Transverse colon (tissue), 4 donors: ENCODE data around the gene C1QTNF1. TPM values are rescaled to one million over a fixed set of nuclear protein-coding genes. Genes with fewer than 3 reads are reported as not detected.

Source experiments
- DNase-seq: peaks from one replicate; pipeline ENCODE4 v3.0.0-alpha.2; 2019
- H3K27ac ChIP-seq, 4 donors: fragments of 200-600 bp; sonication (generic); 2 replicates each; pipeline ENCODE4 v1.5.1; 2016 to 2018; ENCODE audit warnings: inconsistent platforms in 4 of 4
- H3K27me3 ChIP-seq: fragments of 200-600 bp; sonication (generic); 2 replicates; pipeline ENCODE4 v1.5.1; 2017; ENCODE audit warnings: inconsistent platforms
- H3K36me3 ChIP-seq, 4 donors: fragments of 200-600 bp; sonication (generic); 2 replicates each; pipeline ENCODE4 v1.5.1; 2017 to 2019; ENCODE audit warnings: inconsistent platforms in 4 of 4
- H3K4me1 ChIP-seq, 4 donors: fragments of 200-600 bp; sonication (generic); 2 replicates each; pipeline ENCODE4 v1.5.1; 2017 to 2020; ENCODE audit warnings: inconsistent platforms in 4 of 4
- H3K4me3 ChIP-seq, 4 donors: fragments of 200-600 bp; sonication (generic); 1 replicate in 1 of 4; 2 replicates in 3 of 4; pipeline versions ENCODE4 v1.5.1 to v1.6.1; 2017 to 2019; ENCODE audit warnings: inconsistent platforms in 4 of 4
- H3K9me3 ChIP-seq, 2 donors: fragments of 200-600 bp; sonication (generic); 2 replicates each; pipeline ENCODE4 v1.5.1; 2017 to 2019; ENCODE audit warnings: inconsistent platforms in 2 of 2
- EP300 ChIP-seq: sonication (generic); formaldehyde crosslinking; IDR thresholded peaks from one replicate; pipeline ENCODE4 v1.6.1; 2017; ENCODE audit warnings: antibody characterized with exemption, low read depth
- POLR2A ChIP-seq: fragments of 450-650 bp; IDR thresholded peaks from one replicate; pipeline ENCODE4 v1.6.1; 2016; ENCODE audit warnings: antibody characterized with exemption, mild to moderate bottlenecking, moderate library complexity
- POLR2AphosphoS5 ChIP-seq, 3 donors: sonication (generic); formaldehyde crosslinking; IDR thresholded peaks; one replicate each; pipeline ENCODE4 v1.6.1; 2016; ENCODE audit warnings: antibody characterized with exemption in 3 of 3
- WGBS, 2 donors: methylation state at CpG; one replicate each; pipeline ENCODE4 v1.1.5; 2018; ENCODE audit warnings: low coverage in 1 of 2; 5-methylcytosine and 5-hydroxymethylcytosine counted together
- in situ Hi-C, 4 donors: fragments of 200-750 bp; cut with MboI; loops; one replicate each; pipeline versions ENCODE4 v1.15.0 to v1.15.1; 2017; ENCODE audit warnings: low sequenced_read_pairs in 3 of 4, low pct_ligation_motif_present in 1 of 4, low pct_unique_long_range_greater_than_20kb in 1 of 4
- intact Hi-C: fragments of 100-400 bp; cut with DNase I; formaldehyde crosslinking; loops from one replicate; pipeline ENCODE4 v1.15.1; 2023; ENCODE audit warnings: low total_unique reads
- total RNA-seq, 4 donors: library from RNA; depleted of rRNA; stranded (reverse); fragments of >200 nt; gene quantifications; one replicate each; pipeline ENCODE4 v1.1.0, GENCODE V29; 2016
- TF ChIP-seq, protein P1 (sequence below), 5 experiments: fragments of 200-600 bp in 3 of 5; fragments of 450-650 bp in 2 of 5; sonication (generic) in 3 of 5; IDR thresholded peaks; 1 replicate in 2 of 5; 2 replicates in 3 of 5; pipeline ENCODE4 v1.5.1; 2016 to 2017; ENCODE audit warnings: antibody characterized with exemption in 5 of 5, inconsistent platforms in 3 of 5, mild to moderate bottlenecking in 2 of 5, moderate library complexity in 1 of 5

Gene C1QTNF1
- total RNA-seq, 4 donors from 2014 or later: 5.4 to 35.5 (median 12.0) TPM

DNA sequence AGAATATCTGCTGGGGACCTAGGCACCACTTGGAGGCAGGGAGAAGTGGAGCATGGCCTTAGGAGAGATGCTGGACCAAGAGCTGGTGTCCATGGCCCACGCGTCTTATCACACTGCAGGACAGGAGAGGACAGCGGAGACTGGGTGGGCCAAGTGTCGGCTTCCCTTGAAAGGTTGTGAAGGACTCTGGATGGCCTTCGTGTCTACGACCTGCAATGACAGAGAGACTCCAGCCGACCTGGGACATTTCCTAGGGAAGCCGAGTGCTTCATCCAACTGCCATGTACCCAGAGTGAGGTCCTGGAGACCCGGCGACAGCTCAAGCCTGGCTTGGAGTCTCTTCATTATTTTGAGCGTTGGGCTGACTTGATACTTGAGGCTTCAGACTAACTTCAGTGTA lies 20.5 kb downstream of the C1QTNF1 start:
- Histone ChIP-seq H3K36me3 (no peaks in the 10 kb centered on the region), H3K9me3 (no peaks in the 10 kb centered on the region), H3K4me3 (no peak overlapping the region), H3K27ac (no peak overlapping the region), H3K4me1 (peaks cover 0 to 3% (median 0%) of the 10 kb centered on the region in 4 donors), H3K27me3 (no peaks in the 10 kb centered on the region)
- in situ Hi-C loops: no loop called here
- TF ChIP-seq EP300: no peak
- TF ChIP-seq, protein P1, sequence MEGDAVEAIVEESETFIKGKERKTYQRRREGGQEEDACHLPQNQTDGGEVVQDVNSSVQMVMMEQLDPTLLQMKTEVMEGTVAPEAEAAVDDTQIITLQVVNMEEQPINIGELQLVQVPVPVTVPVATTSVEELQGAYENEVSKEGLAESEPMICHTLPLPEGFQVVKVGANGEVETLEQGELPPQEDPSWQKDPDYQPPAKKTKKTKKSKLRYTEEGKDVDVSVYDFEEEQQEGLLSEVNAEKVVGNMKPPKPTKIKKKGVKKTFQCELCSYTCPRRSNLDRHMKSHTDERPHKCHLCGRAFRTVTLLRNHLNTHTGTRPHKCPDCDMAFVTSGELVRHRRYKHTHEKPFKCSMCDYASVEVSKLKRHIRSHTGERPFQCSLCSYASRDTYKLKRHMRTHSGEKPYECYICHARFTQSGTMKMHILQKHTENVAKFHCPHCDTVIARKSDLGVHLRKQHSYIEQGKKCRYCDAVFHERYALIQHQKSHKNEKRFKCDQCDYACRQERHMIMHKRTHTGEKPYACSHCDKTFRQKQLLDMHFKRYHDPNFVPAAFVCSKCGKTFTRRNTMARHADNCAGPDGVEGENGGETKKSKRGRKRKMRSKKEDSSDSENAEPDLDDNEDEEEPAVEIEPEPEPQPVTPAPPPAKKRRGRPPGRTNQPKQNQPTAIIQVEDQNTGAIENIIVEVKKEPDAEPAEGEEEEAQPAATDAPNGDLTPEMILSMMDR (IDR thresholded peaks at IDR 0.05): no peak
- no peak for TF ChIP-seq POLR2A
- TF ChIP-seq POLR2AphosphoS5 (IDR thresholded peaks at IDR 0.05): no peak
- intact Hi-C loops: loop anchor here (2.0 kb wide), 1 partner anchor 20 kb away; the partner anchor contains the start of gene C1QTNF1
- no peak for DNase-seq
- WGBS, 2 donors: 86% methylated on average over 11 of the region's 11 CpGs; no CpG with 5 or more reads in 1 of the 2 donors

DNA sequence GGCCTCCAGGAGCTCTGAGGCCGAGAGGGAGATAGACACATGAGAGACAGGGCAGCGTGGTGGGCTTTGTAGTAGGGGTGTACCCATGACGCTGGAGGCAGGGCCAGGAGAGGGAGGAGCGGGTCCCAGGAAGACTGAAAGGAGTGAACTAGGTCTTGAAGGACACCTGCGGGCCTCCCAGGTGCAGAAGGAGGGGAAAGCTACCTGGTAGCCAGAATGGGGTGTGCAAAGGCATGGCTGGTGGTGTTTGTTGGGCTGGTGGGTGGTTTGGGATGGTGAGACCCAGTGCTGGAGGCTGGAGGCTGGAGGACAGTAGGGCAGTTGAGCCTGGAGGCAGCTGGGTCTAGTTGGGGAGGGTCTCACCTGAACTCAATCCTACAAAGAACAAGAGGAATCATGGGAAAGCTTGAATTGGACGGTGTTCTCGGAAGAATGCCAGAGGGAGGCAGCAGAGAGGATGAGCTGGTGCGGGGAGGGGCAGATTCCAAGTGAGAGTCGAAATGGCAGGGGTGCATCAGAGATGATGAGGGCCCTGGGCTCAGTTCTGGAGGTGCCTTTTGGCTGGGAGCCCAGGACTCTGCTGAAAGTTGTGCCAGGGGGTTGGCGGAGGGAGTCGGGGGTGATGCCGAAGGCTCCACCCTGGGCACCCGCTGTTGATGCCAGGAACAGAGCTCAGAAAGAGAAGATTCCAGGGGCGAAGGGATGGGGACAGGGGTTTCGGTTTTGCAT lies 21.2 kb downstream of the C1QTNF1 start:
- Histone ChIP-seq H3K9me3 (no peaks in the 10 kb centered on the region), H3K27me3 (no peaks in the 10 kb centered on the region), H3K27ac (no peak overlapping the region), H3K36me3 (no peaks in the 10 kb centered on the region), H3K4me3 (no peak overlapping the region), H3K4me1 (peaks cover 0 to 3% (median 0%) of the 10 kb centered on the region in 4 donors)
- 70 to 80% methylated on average over 6 to 15 of the region's 15 CpGs for WGBS, 2 donors
- intact Hi-C loops: loop anchor here (2.0 kb wide), 1 partner anchor 20 kb away; the partner anchor contains the start of gene C1QTNF1
- in situ Hi-C loops: no loop called here
- TF ChIP-seq, protein P1 (IDR thresholded peaks at IDR 0.05): no peak
- TF ChIP-seq POLR2A (no peak), EP300 (no peak), POLR2AphosphoS5 (IDR thresholded peaks at IDR 0.05) (no peak)
- no peak for DNase-seq

DNA sequence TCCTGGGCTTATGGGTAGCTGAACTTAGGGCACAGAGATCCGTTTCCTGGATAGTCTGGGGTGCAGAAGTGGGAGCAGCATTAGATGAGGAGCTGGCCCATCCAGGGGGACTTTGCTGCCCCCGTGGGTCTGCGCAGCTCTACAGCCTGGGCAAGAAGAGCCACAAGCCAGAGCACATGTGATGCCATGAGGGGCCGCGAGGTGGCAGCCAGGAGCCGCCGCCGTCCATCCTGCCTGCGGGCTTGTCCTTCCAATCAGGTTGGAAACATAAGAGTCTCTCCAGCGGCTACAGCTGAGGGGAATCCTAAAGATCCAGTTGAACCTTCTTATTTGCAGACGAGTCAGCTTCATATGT lies 21.9 kb downstream of the C1QTNF1 start:
- Histone ChIP-seq H3K4me1 (peaks cover 0 to 3% (median 0%) of the 10 kb centered on the region in 4 donors), H3K4me3 (no peak overlapping the region), H3K36me3 (no peaks in the 10 kb centered on the region), H3K9me3 (no peaks in the 10 kb centered on the region), H3K27ac (no peak overlapping the region), H3K27me3 (no peaks in the 10 kb centered on the region)
- intact Hi-C loops (loop anchor here (2.0 kb wide), 1 partner anchor 21 kb away; the partner anchor contains the start of gene C1QTNF1), in situ Hi-C loops (no loop called here)
- TF ChIP-seq, protein P1 (IDR thresholded peaks at IDR 0.05): peak; percentile 85 to 95 (median 90)
- TF ChIP-seq POLR2AphosphoS5 (IDR thresholded peaks at IDR 0.05): no peak
- DNase-seq: peak; percentile 74
- 0 to 8% methylated on average over 2 to 9 of the region's 11 CpGs for WGBS, 2 donors

DNA sequence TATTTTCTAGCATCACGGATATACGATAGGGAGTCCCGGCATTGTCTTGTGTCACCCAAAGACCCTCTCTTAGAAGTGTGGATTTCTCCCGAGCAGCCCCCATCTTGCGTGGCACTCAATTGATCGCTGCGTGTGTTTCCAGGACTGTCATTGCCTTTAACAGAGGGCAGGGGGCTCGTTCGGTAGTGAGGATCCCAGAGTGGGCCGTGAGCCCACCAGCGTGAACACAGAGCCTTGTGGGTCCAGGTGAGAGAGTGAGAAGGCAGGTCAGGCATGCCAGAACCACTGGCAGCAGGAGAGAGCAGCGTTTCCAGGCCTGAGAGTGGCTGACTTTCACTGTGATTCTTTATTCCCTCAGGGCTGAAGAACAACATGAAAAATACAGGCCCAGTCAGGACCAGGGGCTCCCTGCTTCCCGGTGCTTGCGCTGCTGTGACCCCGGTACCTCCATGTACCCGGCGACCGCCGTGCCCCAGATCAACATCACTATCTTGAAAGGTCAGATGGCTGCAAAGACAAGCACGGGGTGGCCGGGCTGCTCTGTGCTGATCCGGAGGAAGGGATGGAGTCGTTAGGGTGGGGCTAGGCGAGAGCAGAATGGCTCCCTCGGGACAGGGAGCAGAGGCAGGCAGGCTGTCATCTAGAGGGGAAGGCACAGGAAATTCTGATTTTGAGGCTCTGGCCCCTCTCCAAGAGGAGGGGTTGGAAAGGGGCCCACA lies 22.4 kb downstream of the C1QTNF1 start:
- peak overlapping the region in 1 of 4 donors; percentile 37 for H3K27ac ChIP-seq
- H3K36me3 ChIP-seq: no peaks in the 10 kb centered on the region
- intact Hi-C loops: no loop called here
- in situ Hi-C loops: no loop called here
- H3K4me3 ChIP-seq: no peak overlapping the region
- H3K9me3 ChIP-seq: no peaks in the 10 kb centered on the region
- TF ChIP-seq, protein P1 (IDR thresholded peaks at IDR 0.05): peak in 1 of 5 experiments; percentile 0
- no peak for TF ChIP-seq POLR2A
- no peak for TF ChIP-seq POLR2AphosphoS5 (IDR thresholded peaks at IDR 0.05)
- no peaks in the 10 kb centered on the region for H3K27me3 ChIP-seq
- 70% methylated on average over 25 of the region's 25 CpGs; no CpG with 5 or more reads in 1 of the 2 donors for WGBS, 2 donors
- no peak for DNase-seq
- H3K4me1 ChIP-seq: peaks cover 0 to 3% (median 0%) of the 10 kb centered on the region in 4 donors
